ENCODE results near the gene SERTAD1. TPM values are rescaled to one million over a fixed set of nuclear protein-coding genes. Genes with fewer than 3 reads are reported as not detected.

SERTAD1 gene
- total and polyA plus RNA-seq, 2 of the 4 experiments (the other 2 are of a cell fraction): 21.1 to 27.4 TPM

DNA sequence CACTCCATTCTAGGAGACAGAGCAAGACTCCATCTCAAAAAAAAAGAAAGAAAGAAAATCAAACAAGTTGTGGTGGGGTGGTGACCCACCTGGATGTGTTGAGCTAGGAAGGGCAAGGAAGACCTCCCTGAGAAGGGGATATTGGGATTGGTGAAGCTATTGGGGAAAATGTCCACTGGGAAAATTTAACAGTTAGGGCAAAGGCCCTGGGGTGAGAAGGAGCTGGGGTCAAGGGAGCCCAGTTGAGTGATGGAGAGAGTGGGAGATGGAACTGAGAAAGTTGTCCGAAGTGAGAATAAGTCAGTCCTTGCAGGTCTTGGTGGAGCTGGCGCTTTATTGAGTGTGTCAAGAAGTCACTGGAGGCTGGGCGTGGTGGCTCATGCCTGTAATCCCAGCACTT, 12.5 kb upstream of the SERTAD1 start:
- POLR2A ChIA-PET (ENCODE audit: unreplicated experiment): no interaction called here
- Histone ChIP-seq H3K4me3 (ENCODE audit: insufficient read depth, low read depth, low read length) (no peak overlapping the region), H3K27ac (ENCODE audit: insufficient read depth, low read length) (no peak overlapping the region), H4K5ac (ENCODE audit: low read depth, low read length) (no peak overlapping the region), H3K18ac (ENCODE audit: low read depth, low read length) (no peak overlapping the region), H4K20me1 (ENCODE audit: insufficient read depth, low read length) (peaks cover 30% of the 10 kb centered on the region), H2AFZ (replicated peaks; ENCODE audit: low read length, poor library complexity) (no peak overlapping the region), H3K14ac (replicated peaks; ENCODE audit: low read depth, low read length) (no peak overlapping the region), H3K9ac (ENCODE audit: low read depth, low read length) (no peak overlapping the region), H3K4me2 (ENCODE audit: low read depth, low read length) (no peak overlapping the region), H3K27me3 (ENCODE audit: control insufficient read depth, insufficient read depth, low read length) (no peaks in the 10 kb centered on the region), H2AK9ac (replicated peaks; ENCODE audit: low read depth, low read length, poor library complexity) (no peak overlapping the region), H2BK20ac (ENCODE audit: low read depth, low read length) (no peak overlapping the region), H3K56ac (ENCODE audit: extremely low read depth, insufficient read depth, low read length) (no peak overlapping the region), H2BK5ac (ENCODE audit: low read depth, low read length, poor library complexity, severe bottlenecking) (no peak overlapping the region), H2AK5ac (ENCODE audit: low read depth, low read length) (no peak overlapping the region), H3K4me1 (ENCODE audit: control insufficient read depth, insufficient read depth, low read length) (peaks cover 4% of the 10 kb centered on the region), H3K9me3 (ENCODE audit: control insufficient read depth, insufficient read depth, low read length) (no peaks in the 10 kb centered on the region), H3K79me1 (ENCODE audit: low read depth in 1 of 2, low read length in 2 of 2) (peaks cover 10 to 36% of the 10 kb centered on the region in 2 experiments; a peak in 3 of 4 replicates), H3K23ac (ENCODE audit: low read depth, low read length) (no peak overlapping the region), H3K36me3 (ENCODE audit: control insufficient read depth, insufficient read depth, low read length) (peaks cover 19% of the 10 kb centered on the region), H3K4ac (ENCODE audit: low read depth, low read length) (no peak overlapping the region), H2BK120ac (ENCODE audit: low read depth, low read length) (no peak overlapping the region), H4K8ac (ENCODE audit: low read depth in 2 of 2, low read length in 2 of 2) (no peak overlapping the region), H2BK15ac (ENCODE audit: low read depth, low read length) (no peak overlapping the region), H3K9me1 (ENCODE audit: insufficient read depth, low read length) (no peaks in the 10 kb centered on the region), H4K91ac (ENCODE audit: insufficient read depth, low read depth, low read length) (no peak overlapping the region)
- intact Hi-C loops (cut with micrococcal nuclease): no loop called here
- WGBS, 2 experiments (ENCODE audit: extremely low coverage in 2 of 2, insufficient read length in 1 of 2): 92% methylated on average over 2 of the region's 3 CpGs; no CpG with 5 or more reads in 1 of the 2 experiments
- TF ChIP-seq RAD21 (IDR thresholded peaks at IDR 0.05; ENCODE audit: low read length): no peak
- TF ChIP-seq, protein P1, sequence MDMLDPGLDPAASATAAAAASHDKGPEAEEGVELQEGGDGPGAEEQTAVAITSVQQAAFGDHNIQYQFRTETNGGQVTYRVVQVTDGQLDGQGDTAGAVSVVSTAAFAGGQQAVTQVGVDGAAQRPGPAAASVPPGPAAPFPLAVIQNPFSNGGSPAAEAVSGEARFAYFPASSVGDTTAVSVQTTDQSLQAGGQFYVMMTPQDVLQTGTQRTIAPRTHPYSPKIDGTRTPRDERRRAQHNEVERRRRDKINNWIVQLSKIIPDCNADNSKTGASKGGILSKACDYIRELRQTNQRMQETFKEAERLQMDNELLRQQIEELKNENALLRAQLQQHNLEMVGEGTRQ (IDR thresholded peaks at IDR 0.05; ENCODE audit: low read depth, low read length): no peak
- TF ChIP-seq RFX5 (IDR thresholded peaks at IDR 0.05; ENCODE audit: low read depth, low read length): no peak
- TF ChIP-seq MXI1 (IDR thresholded peaks at IDR 0.05; ENCODE audit: borderline replicate concordance, low read depth, low read length): no peak
- TF ChIP-seq CEBPB (IDR thresholded peaks at IDR 0.05; ENCODE audit: low read depth, low read length): no peak
- TF ChIP-seq CTCF (conservative IDR thresholded peaks at IDR 0.05; ENCODE audit: low read depth, low read length): no peak
- no peak for TF ChIP-seq POLR2A (IDR thresholded peaks at IDR 0.05; ENCODE audit: low read depth, low read length)
- TF ChIP-seq, protein P2, sequence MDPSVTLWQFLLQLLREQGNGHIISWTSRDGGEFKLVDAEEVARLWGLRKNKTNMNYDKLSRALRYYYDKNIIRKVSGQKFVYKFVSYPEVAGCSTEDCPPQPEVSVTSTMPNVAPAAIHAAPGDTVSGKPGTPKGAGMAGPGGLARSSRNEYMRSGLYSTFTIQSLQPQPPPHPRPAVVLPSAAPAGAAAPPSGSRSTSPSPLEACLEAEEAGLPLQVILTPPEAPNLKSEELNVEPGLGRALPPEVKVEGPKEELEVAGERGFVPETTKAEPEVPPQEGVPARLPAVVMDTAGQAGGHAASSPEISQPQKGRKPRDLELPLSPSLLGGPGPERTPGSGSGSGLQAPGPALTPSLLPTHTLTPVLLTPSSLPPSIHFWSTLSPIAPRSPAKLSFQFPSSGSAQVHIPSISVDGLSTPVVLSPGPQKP (IDR thresholded peaks at IDR 0.05; ENCODE audit: borderline replicate concordance, low read depth, low read length): no peak
- DNase-seq (no peak), ATAC-seq (ENCODE audit: low read depth) (no peak)
- in situ Hi-C loops (cut with MboI; ENCODE audit: low sequenced_read_pairs): no loop called here
- BruUV-seq (replicated peaks): no TSS peak
- dilution Hi-C loops (cut with HindIII; ENCODE audit: low sequenced_read_pairs, unreplicated experiment): no loop called here
- CTCF ChIA-PET: interaction anchor here (0.7 kb wide), 1 partner anchor 238 kb away, joined by 3 read pairs; no protein-coding TSS in a partner anchor

Measured in IMR-90 (cell line).